PC-3 (cell line): ENCODE data around the gene KMT2A.
A peak's percentile ranks its signal among the peaks of the same experiment; 100 is the strongest.

Source experiments
- CTCF ChIP-seq: fragments of 300-600 bp; sonication (generic); conservative IDR thresholded peaks from 2 replicates; pipeline ENCODE4 v1.5.1; 2017; ENCODE audit warnings: antibody characterized with exemption, low read depth, mild to moderate bottlenecking, low read length
- EZH2 ChIP-seq: fragments of 300-600 bp; sonication (generic); IDR thresholded peaks from one replicate; pipeline ENCODE4 v1.6.1; 2017; ENCODE audit warnings: antibody characterized with exemption, mild to moderate bottlenecking, low read length; ENCODE audit not compliant: unreplicated experiment
- EZH2phosphoT487 ChIP-seq: fragments of 300-600 bp; sonication (generic); IDR thresholded peaks from 2 replicates; pipeline ENCODE4 v1.6.1; 2018; ENCODE audit warnings: mild to moderate bottlenecking, antibody characterized with exemption, low read length, borderline replicate concordance

GRCh38 chr11:118488480-118489109 is 52.3 kb downstream of the KMT2A start:
- peak; percentile 97 for TF ChIP-seq CTCF
- no peak for TF ChIP-seq EZH2
- TF ChIP-seq EZH2phosphoT487, result no peak
